Loucy (cell line): ENCODE results near the gene THPO.

ENCODE experiments used
- CTCF ChIP-seq: fragments of 200-600 bp; sonication (generic); conservative IDR thresholded peaks from 2 replicates; pipeline ENCODE4 v1.5.1; 2014; ENCODE audit warnings: mild to moderate bottlenecking, antibody characterized with exemption, low read length
- EZH2phosphoT487 ChIP-seq: fragments of 200-600 bp; IDR thresholded peaks from 2 replicates; pipeline ENCODE4 v1.6.1; 2018; ENCODE audit warnings: antibody characterized with exemption, mild to moderate bottlenecking, moderate library complexity, borderline replicate concordance

GRCh38 chr3:184354754-184355153 is 23.3 kb downstream of the THPO start:
- TF ChIP-seq CTCF (no peak), EZH2phosphoT487 (no peak)
